ENCODE results near the gene CASTOR2. TPM values are rescaled to one million over a fixed set of nuclear protein-coding genes. Genes with fewer than 3 reads are reported as not detected.

Gene CASTOR2
- total RNA-seq, 4 donors from 2014 or later: 9.6 to 17.7 (median 13.3) TPM

DNA sequence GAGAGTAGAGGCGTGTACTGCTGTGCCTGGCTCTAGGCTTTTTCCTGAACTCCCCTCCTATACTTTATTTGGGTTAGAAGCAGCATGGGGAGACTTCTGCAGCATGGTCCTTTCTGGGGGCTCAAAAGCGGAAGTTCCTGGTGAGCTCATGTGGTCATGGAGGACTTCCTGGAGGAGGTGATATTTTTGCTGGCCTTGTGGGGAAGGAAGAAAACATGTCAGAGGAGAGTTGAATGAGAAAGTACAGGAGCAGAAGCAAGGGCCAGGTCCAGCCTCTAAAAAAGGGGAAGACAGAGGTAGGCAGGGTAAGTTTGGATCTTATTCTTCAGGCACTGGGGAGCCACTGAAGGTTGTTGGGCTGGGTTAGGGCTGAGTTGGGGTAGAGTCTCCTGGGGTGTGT lies 45.5 kb downstream of the CASTOR2 start:
- TF ChIP-seq POLR2A (IDR thresholded peaks at IDR 0.05) (no peak), EP300 (IDR thresholded peaks at IDR 0.05) (no peak)
- TF ChIP-seq, protein P1, sequence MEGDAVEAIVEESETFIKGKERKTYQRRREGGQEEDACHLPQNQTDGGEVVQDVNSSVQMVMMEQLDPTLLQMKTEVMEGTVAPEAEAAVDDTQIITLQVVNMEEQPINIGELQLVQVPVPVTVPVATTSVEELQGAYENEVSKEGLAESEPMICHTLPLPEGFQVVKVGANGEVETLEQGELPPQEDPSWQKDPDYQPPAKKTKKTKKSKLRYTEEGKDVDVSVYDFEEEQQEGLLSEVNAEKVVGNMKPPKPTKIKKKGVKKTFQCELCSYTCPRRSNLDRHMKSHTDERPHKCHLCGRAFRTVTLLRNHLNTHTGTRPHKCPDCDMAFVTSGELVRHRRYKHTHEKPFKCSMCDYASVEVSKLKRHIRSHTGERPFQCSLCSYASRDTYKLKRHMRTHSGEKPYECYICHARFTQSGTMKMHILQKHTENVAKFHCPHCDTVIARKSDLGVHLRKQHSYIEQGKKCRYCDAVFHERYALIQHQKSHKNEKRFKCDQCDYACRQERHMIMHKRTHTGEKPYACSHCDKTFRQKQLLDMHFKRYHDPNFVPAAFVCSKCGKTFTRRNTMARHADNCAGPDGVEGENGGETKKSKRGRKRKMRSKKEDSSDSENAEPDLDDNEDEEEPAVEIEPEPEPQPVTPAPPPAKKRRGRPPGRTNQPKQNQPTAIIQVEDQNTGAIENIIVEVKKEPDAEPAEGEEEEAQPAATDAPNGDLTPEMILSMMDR (IDR thresholded peaks at IDR 0.05): no peak
- Histone ChIP-seq H3K36me3 (peaks cover 0 to 31% (median 4%) of the 10 kb centered on the region in 3 donors), H3K4me1 (no peaks in the 10 kb centered on the region), H3K9me3 (no peaks in the 10 kb centered on the region), H3K4me3 (no peak overlapping the region), H3K27me3 (no peaks in the 10 kb centered on the region), H3K27ac (no peak overlapping the region)
- 92 to 100% methylated on average over 2 of the region's 2 CpGs for WGBS, 2 donors
- no peak for DNase-seq (ENCODE audit: low spot score in 2 of 2)

- WGBS, 2 donors: 92 to 96% methylated on average over 18 of the region's 18 CpGs
- no peak overlapping the region for H3K4me3 ChIP-seq
- H3K36me3 ChIP-seq: peaks cover 0 to 74% (median 0%) of the 10 kb centered on the region in 3 donors
Observed at GRCh38 chr7:75017832-75018231, 53.3 kb downstream of the CASTOR2 start.

DNA sequence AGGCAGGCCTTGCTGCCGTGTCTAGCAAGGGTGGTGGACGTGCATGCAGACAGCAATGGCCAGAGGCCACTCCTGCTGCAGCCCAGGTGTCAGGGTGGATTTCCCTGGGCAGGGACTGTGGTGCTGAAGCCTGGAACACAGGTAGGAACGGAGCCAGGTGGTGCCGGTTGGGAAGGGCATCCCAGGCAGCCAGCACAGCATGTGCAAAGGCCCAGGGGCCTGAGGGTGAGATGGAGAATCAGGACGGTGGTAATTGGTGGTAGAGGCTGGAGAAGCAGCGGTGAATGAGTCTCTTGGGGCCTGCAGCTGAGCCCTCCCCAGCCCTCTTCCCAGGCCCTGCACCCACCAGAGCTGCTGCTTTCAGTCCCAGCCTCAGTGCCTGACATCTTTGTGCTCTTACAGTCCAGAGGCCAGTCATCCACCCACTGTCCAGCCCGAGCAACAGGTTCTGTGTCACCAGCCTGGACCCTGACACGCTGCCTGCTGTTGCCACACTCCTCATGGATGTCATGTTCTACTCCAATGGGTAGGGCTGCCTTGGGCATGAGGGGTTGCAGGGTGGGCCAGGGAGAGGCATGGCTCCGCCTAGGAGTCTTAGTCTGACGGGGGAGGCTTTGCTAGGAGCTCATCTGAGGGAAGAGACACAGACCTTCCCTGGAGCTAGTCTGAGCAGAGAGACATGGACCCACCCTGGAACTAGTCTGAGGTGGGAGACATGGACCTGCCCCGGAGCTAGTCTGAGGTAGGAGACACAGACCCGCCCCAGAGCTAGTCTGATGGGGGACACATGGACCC lies 54.3 kb downstream of the CASTOR2 start:
- peaks cover 0 to 83% (median 0%) of the 10 kb centered on the region in 3 donors for H3K36me3 ChIP-seq
- no peaks in the 10 kb centered on the region for H3K27me3 ChIP-seq
- DNase-seq (ENCODE audit: low spot score in 2 of 2): no peak

More at GRCh38 chr7:75017832-75018231, 53.3 kb downstream of the CASTOR2 start:
- Histone ChIP-seq H3K27me3 (no peaks in the 10 kb centered on the region), H3K4me1 (no peaks in the 10 kb centered on the region), H3K27ac (no peak overlapping the region), H3K9me3 (no peaks in the 10 kb centered on the region)
- TF ChIP-seq EP300 (IDR thresholded peaks at IDR 0.05): no peak
- TF ChIP-seq POLR2A (IDR thresholded peaks at IDR 0.05): no peak
- TF ChIP-seq, protein P1 (IDR thresholded peaks at IDR 0.05): no peak
- no peak for DNase-seq (ENCODE audit: low spot score in 2 of 2)

GRCh38 chr7:75019800-75020199 lies 55.3 kb downstream of the CASTOR2 start:
- DNase-seq (ENCODE audit: low spot score in 2 of 2): no peak
- no peaks in the 10 kb centered on the region for H3K27me3 ChIP-seq
- peaks cover 0 to 92% (median 0%) of the 10 kb centered on the region in 3 donors for H3K36me3 ChIP-seq
- H3K9me3 ChIP-seq: no peaks in the 10 kb centered on the region
- no peak for TF ChIP-seq EP300 (IDR thresholded peaks at IDR 0.05)
- TF ChIP-seq POLR2A (IDR thresholded peaks at IDR 0.05): no peak
- TF ChIP-seq, protein P1 (IDR thresholded peaks at IDR 0.05): no peak
- H3K27ac ChIP-seq: no peak overlapping the region
- 93 to 94% methylated on average over 14 of the region's 14 CpGs for WGBS, 2 donors
- H3K4me1 ChIP-seq: no peaks in the 10 kb centered on the region
- H3K4me3 ChIP-seq: no peak overlapping the region

More for the DNA sequence above, 54.3 kb downstream of the CASTOR2 start:
- 89 to 96% methylated on average over 9 to 12 of the region's 12 CpGs for WGBS, 2 donors
- no peak overlapping the region for H3K27ac ChIP-seq
- H3K4me3 ChIP-seq: no peak overlapping the region
- no peaks in the 10 kb centered on the region for H3K4me1 ChIP-seq
- no peaks in the 10 kb centered on the region for H3K9me3 ChIP-seq
- no peak for TF ChIP-seq EP300 (IDR thresholded peaks at IDR 0.05)
- TF ChIP-seq POLR2A (IDR thresholded peaks at IDR 0.05): no peak
- TF ChIP-seq, protein P1 (IDR thresholded peaks at IDR 0.05): no peak

GRCh38 chr7:75024922-75025321 lies 60.4 kb downstream of the CASTOR2 start:
- H3K27me3 ChIP-seq: no peaks in the 10 kb centered on the region
- 76 to 88% methylated on average over 9 to 13 of the region's 17 CpGs for WGBS, 2 donors
- no peak overlapping the region for H3K27ac ChIP-seq
- DNase-seq (ENCODE audit: low spot score in 2 of 2): no peak
- TF ChIP-seq POLR2A (IDR thresholded peaks at IDR 0.05): no peak
- no peaks in the 10 kb centered on the region for H3K4me1 ChIP-seq
- no peaks in the 10 kb centered on the region for H3K9me3 ChIP-seq
- no peak overlapping the region for H3K4me3 ChIP-seq
- peaks cover 0 to 90% (median 0%) of the 10 kb centered on the region in 3 donors for H3K36me3 ChIP-seq

All from tibial nerve (tissue), 4 donors.